Endometrial microvascular endothelial cells (primary cell): ENCODE results near the gene ANKS1A. TPM values are rescaled to one million over a fixed set of nuclear protein-coding genes. Genes with fewer than 3 reads are reported as not detected.
"Not testable (repeated sequence)": the region's sequence is repeated elsewhere in the genome, so short reads cannot be mapped to it uniquely, and the experiment has no call there.

Experiments
- in situ Hi-C: cut with HindIII; loops from 2 replicates; pipeline ENCODE4 v1.10.0; 2017; ENCODE audit warnings: low sequenced_read_pairs, low pct_unique_long_range_greater_than_20kb; ENCODE audit errors: inconsistent ontology term
- total RNA-seq: library from RNA; depleted of rRNA; stranded (reverse); fragments of >200 nt; gene quantifications from one replicate; pipeline ENCODE4 v1.2.3, GENCODE V29; 2015; ENCODE audit errors: inconsistent ontology term

ANKS1A gene
- total RNA-seq, 1 donor from 2014 or later: 12.5 TPM

- in situ Hi-C loops: no loop called here
These were observed 22.8 kb downstream of the ANKS1A start for GRCh38 chr6:34911822-34912221.

- in situ Hi-C loops: no loop called here
These were observed 23.8 kb downstream of the ANKS1A start for GRCh38 chr6:34912715-34913464.

- in situ Hi-C loops: no loop called here
These were observed 25.3 kb downstream of the ANKS1A start for GRCh38 chr6:34914358-34914757.

- in situ Hi-C loops: no loop called here
These were observed 27.4 kb downstream of the ANKS1A start for GRCh38 chr6:34916348-34916967.

GRCh38 chr6:34917626-34918285, 28.7 kb downstream of the ANKS1A start:
- in situ Hi-C loops: no loop called here

GRCh38 chr6:34919651-34920050, 30.6 kb downstream of the ANKS1A start:
- in situ Hi-C loops: no loop called here

GRCh38 chr6:34920097-34920496, 31.0 kb downstream of the ANKS1A start:
- in situ Hi-C loops: no loop called here

GRCh38 chr6:34922177-34922663, 33.2 kb downstream of the ANKS1A start:
- in situ Hi-C loops: no loop called here

GRCh38 chr6:34924831-34925625, 36.0 kb downstream of the ANKS1A start:
- in situ Hi-C loops: no loop called here

- in situ Hi-C loops: no loop called here
These were observed 37.6 kb downstream of the ANKS1A start for GRCh38 chr6:34926655-34927054.

- in situ Hi-C loops: no loop called here
These were observed 39.2 kb downstream of the ANKS1A start for GRCh38 chr6:34928220-34928619.

- in situ Hi-C loops: no loop called here
These were observed 39.6 kb downstream of the ANKS1A start for GRCh38 chr6:34928695-34929094.

- in situ Hi-C loops: no loop called here
These were observed 40.4 kb downstream of the ANKS1A start for GRCh38 chr6:34929241-34929978.

- in situ Hi-C loops: no loop called here
These were observed 41.2 kb downstream of the ANKS1A start for GRCh38 chr6:34930221-34930620.

- in situ Hi-C loops: not testable (repeated sequence)
These were observed 43.1 kb downstream of the ANKS1A start for GRCh38 chr6:34932202-34932601.

GRCh38 chr6:34934516-34934915, 45.5 kb downstream of the ANKS1A start:
- in situ Hi-C loops: no loop called here

GRCh38 chr6:34938268-34938667, 49.2 kb downstream of the ANKS1A start:
- in situ Hi-C loops: no loop called here

- in situ Hi-C loops: no loop called here
These were observed 51.0 kb downstream of the ANKS1A start for GRCh38 chr6:34940030-34940434.

- in situ Hi-C loops: no loop called here
These were observed 52.4 kb downstream of the ANKS1A start for GRCh38 chr6:34941421-34941820.
